DMS 273 treated with DMSO at 0.1 percent for 48 hours (cell line): Measurements from ENCODE around the gene BMF.
"Not testable (repeated sequence)": the region's sequence is repeated elsewhere in the genome, so short reads cannot be mapped to it uniquely, and the experiment has no call there.

Experiments
- DNase-seq: peaks from one replicate; lab custom pipeline; 2025; lab: John Stamatoyannopoulos, UW

Gene BMF

GRCh38 chr15:40087991-40088928 is 20.4 kb downstream of the BMF start:
- DNase-seq: no peak

GRCh38 chr15:40087068-40087810 is 21.4 kb downstream of the BMF start:
- DNase-seq: no peak

- no peak for DNase-seq
Observed at GRCh38 chr15:40085266-40085665, 23.4 kb downstream of the BMF start.

- no peak for DNase-seq
Observed at GRCh38 chr15:40084650-40085049, 24.0 kb downstream of the BMF start.

GRCh38 chr15:40082195-40082883 is 26.3 kb downstream of the BMF start:
- DNase-seq: no peak

- DNase-seq: no peak
Observed at GRCh38 chr15:40081691-40082194, 26.9 kb downstream of the BMF start.

GRCh38 chr15:40080847-40081246 is 27.8 kb downstream of the BMF start:
- no peak for DNase-seq

- no peak for DNase-seq
Observed at GRCh38 chr15:40080104-40080503, 28.6 kb downstream of the BMF start.

- DNase-seq: no peak
Observed at GRCh38 chr15:40079456-40079855, 29.2 kb downstream of the BMF start.

- DNase-seq: no peak
Observed at GRCh38 chr15:40075298-40076044, 33.2 kb downstream of the BMF start.

GRCh38 chr15:40074656-40075055 is 34.0 kb downstream of the BMF start:
- not testable (repeated sequence) for DNase-seq

- not testable (repeated sequence) for DNase-seq
Observed at GRCh38 chr15:40073716-40074490, 34.8 kb downstream of the BMF start.

- no peak for DNase-seq
Observed at GRCh38 chr15:40072216-40072990, 36.3 kb downstream of the BMF start.

- no peak for DNase-seq
Observed at GRCh38 chr15:40070608-40071218, 38.0 kb downstream of the BMF start.

- DNase-seq: no peak
Observed at GRCh38 chr15:40070166-40070557, 38.5 kb downstream of the BMF start.

- peak; percentile 91 for DNase-seq
Observed at GRCh38 chr15:40069178-40070165, 39.2 kb downstream of the BMF start.

- DNase-seq: no peak
Observed at GRCh38 chr15:40067921-40068624, 40.6 kb downstream of the BMF start.

- no peak for DNase-seq
Observed at GRCh38 chr15:40066589-40066988, 42.1 kb downstream of the BMF start.
